WTC11 (cell line): ENCODE measurements around the gene CEP152. TPM values are rescaled to one million over a fixed set of nuclear protein-coding genes. Genes with fewer than 3 reads are reported as not detected.

ENCODE experiments used
- ATAC-seq: fragments of 200-7000 bp; cut with Tn5 transposase; 2 replicates; pipeline ENCODE4 v1.10.0; 2021; ENCODE audit warnings: mild to moderate bottlenecking, moderate library complexity
- CTCF ChIA-PET: fragments of 300-600 bp; sonication (Branson Sonifier 250); formaldehyde crosslinking; loops from one replicate; lab custom pipeline; 2021; ENCODE audit warnings: antibody characterized with exemption; lab: Charles Lee
- POLR2A ChIA-PET: fragments of 350-600 bp; sonication (Branson Sonifier 250); formaldehyde crosslinking; loops from one replicate; lab custom pipeline; 2021; ENCODE audit warnings: antibody characterized with exemption; lab: Charles Lee
- DNase-seq: peaks from one replicate; pipeline ENCODE4 v3.0.0; 2021; ENCODE audit warnings: low spot score
- H3K27ac Mint-ChIP-seq: 2 replicates; pipeline ENCODE4 v1.8.0; 2021; ENCODE audit warnings: mixed read lengths
- H3K27me3 Mint-ChIP-seq: 2 replicates; pipeline ENCODE4 v1.8.0; 2021; ENCODE audit warnings: low read depth, mild to moderate bottlenecking, moderate library complexity, mixed read lengths
- H3K36me3 Mint-ChIP-seq: 2 replicates; pipeline ENCODE4 v1.8.0; 2021; ENCODE audit warnings: mixed read lengths
- H3K4me1 Mint-ChIP-seq: 2 replicates; pipeline ENCODE4 v1.8.0; 2022; ENCODE audit warnings: mixed read lengths
- H3K4me3 Mint-ChIP-seq: 2 replicates; pipeline ENCODE4 v1.8.0; 2021; ENCODE audit warnings: mild to moderate bottlenecking, moderate library complexity, mixed read lengths
- H3K9me3 Mint-ChIP-seq: 2 replicates; pipeline ENCODE4 v1.8.0; 2021; ENCODE audit warnings: mixed read lengths
- CREM ChIP-seq: sonication (generic); formaldehyde crosslinking; IDR thresholded peaks from 2 replicates; pipeline ENCODE4 v1.8.1; 2022; ENCODE audit warnings: mild to moderate bottlenecking, missing genetic modification reagents, moderate library complexity
- ETV6 ChIP-seq: sonication (generic); formaldehyde crosslinking; IDR thresholded peaks from 2 replicates; pipeline ENCODE4 v1.8.1; 2022; ENCODE audit warnings: mild to moderate bottlenecking, missing genetic modification reagents
- HMGA2 ChIP-seq: fragments of 250-450 bp; sonication (Bioruptor Pico); IDR thresholded peaks from 2 replicates; pipeline ENCODE4 v1.4.0; 2021; ENCODE audit warnings: mild to moderate bottlenecking, moderate library complexity
- IRF1 ChIP-seq: sonication (generic); formaldehyde crosslinking; IDR thresholded peaks from 2 replicates; pipeline ENCODE4 v1.8.0; 2023; ENCODE audit warnings: missing genetic modification reagents
- IRF2 ChIP-seq: sonication (generic); formaldehyde crosslinking; IDR thresholded peaks from 2 replicates; pipeline ENCODE4 v1.8.0; 2022; ENCODE audit warnings: low read depth, missing genetic modification reagents, borderline replicate concordance
- MYBL2 ChIP-seq: sonication (generic); formaldehyde crosslinking; IDR thresholded peaks from 2 replicates; pipeline ENCODE4 v1.8.1; 2023; ENCODE audit warnings: mild to moderate bottlenecking, moderate library complexity, missing genetic modification reagents
- NFYB ChIP-seq: sonication (generic); formaldehyde crosslinking; conservative IDR thresholded peaks from 2 replicates; pipeline ENCODE4 v1.8.0; 2022; ENCODE audit warnings: low read depth, missing genetic modification reagents
- OVOL2 ChIP-seq: fragments of 250-450 bp; sonication (Bioruptor Pico); IDR thresholded peaks from 2 replicates; pipeline ENCODE4 v1.9.0; 2021; ENCODE audit warnings: mild to moderate bottlenecking, borderline replicate concordance
- PRRX2 ChIP-seq: fragments of 250-450 bp; sonication (Bioruptor Pico); IDR thresholded peaks from 2 replicates; pipeline ENCODE4 v1.8.0; 2021; ENCODE audit warnings: mild to moderate bottlenecking
- ZBTB43 ChIP-seq: sonication (generic); formaldehyde crosslinking; IDR thresholded peaks from 2 replicates; pipeline ENCODE4 v1.8.1; 2023; ENCODE audit warnings: mild to moderate bottlenecking, missing genetic modification reagents
- ZNF232 ChIP-seq: sonication (generic); formaldehyde crosslinking; IDR thresholded peaks from 2 replicates; pipeline ENCODE4 v1.8.0; 2022; ENCODE audit warnings: mild to moderate bottlenecking, missing genetic modification reagents
- ZNF423 ChIP-seq: fragments of 250-450 bp; sonication (Bioruptor Pico); IDR thresholded peaks from 2 replicates; pipeline ENCODE4 v2.1.2; 2022; ENCODE audit warnings: mild to moderate bottlenecking, moderate library complexity
- total RNA-seq: library from RNA; stranded (reverse); gene quantifications from 3 replicates; pipeline ENCODE4 v1.2.3, GENCODE V29; 2021
- TF ChIP-seq, protein P1 (sequence below): sonication (generic); formaldehyde crosslinking; IDR thresholded peaks from 2 replicates; pipeline ENCODE4 v1.8.1; 2023; ENCODE audit warnings: mild to moderate bottlenecking, moderate library complexity, missing genetic modification reagents
- TF ChIP-seq, protein P2 (sequence below): sonication (generic); formaldehyde crosslinking; IDR thresholded peaks from 2 replicates; pipeline ENCODE4 v1.8.0; 2022; ENCODE audit warnings: mild to moderate bottlenecking, missing genetic modification reagents
- TF ChIP-seq, protein P3 (sequence below): sonication (generic); formaldehyde crosslinking; conservative IDR thresholded peaks from 2 replicates; pipeline ENCODE4 v1.8.1; 2023; ENCODE audit warnings: mild to moderate bottlenecking, low read depth, missing genetic modification reagents, moderate library complexity
- TF ChIP-seq, protein P4 (sequence below): sonication (generic); formaldehyde crosslinking; IDR thresholded peaks from 2 replicates; pipeline ENCODE4 v1.8.0; 2022; ENCODE audit warnings: mild to moderate bottlenecking, missing genetic modification reagents
- TF ChIP-seq, protein P5 (sequence below): sonication (generic); formaldehyde crosslinking; IDR thresholded peaks from 2 replicates; pipeline ENCODE4 v1.8.1; 2022; ENCODE audit warnings: mild to moderate bottlenecking, missing genetic modification reagents, moderate library complexity, borderline replicate concordance
- TF ChIP-seq, protein P6 (sequence below): sonication (generic); formaldehyde crosslinking; IDR thresholded peaks from 2 replicates; pipeline ENCODE4 v1.8.1; 2023; ENCODE audit warnings: mild to moderate bottlenecking, missing genetic modification reagents, moderate library complexity

The CEP152 gene
- total RNA-seq, 1 experiment from 2014 or later: 16.7 TPM

DNA sequence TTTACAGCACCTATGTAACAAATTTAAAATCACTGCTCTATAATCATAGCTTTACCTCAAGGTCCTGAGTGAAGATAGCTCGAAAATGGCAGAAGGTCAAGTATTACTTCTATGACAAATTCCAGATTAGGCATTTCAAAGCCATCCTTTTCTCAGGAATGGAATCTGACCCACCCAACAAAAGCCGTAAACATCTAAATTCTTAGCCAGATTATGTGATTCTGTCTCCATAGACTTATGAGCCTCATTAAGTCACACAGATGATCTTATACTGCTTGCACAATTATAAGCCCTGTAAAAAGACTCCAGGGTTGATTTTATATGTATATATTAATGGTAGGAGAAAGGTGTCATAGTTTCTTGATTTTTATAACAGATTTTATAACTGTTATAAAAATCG is 56.9 kb downstream of the CEP152 start:
- POLR2A ChIA-PET: no interaction called here
- H3K9me3 Mint-ChIP-seq: no peaks in the 10 kb centered on the region
- CTCF ChIA-PET: no interaction called here
- H3K27me3 Mint-ChIP-seq: no peaks in the 10 kb centered on the region
- H3K36me3 Mint-ChIP-seq: peaks cover 20% of the 10 kb centered on the region
- H3K4me1 Mint-ChIP-seq: no peaks in the 10 kb centered on the region
- no peak overlapping the region for H3K27ac Mint-ChIP-seq
- DNase-seq (no peak), ATAC-seq (no peak)
- TF ChIP-seq IRF1 (CRISPR knock-in tag) (no peak), IRF2 (CRISPR knock-in tag) (no peak), OVOL2 (CRISPR knock-in tag) (no peak), MYBL2 (CRISPR knock-in tag) (no peak), CREM (CRISPR knock-in tag) (no peak), ZNF423 (CRISPR knock-in tag) (no peak), ZNF232 (CRISPR knock-in tag) (no peak), ZBTB43 (CRISPR knock-in tag) (no peak), HMGA2 (CRISPR knock-in tag) (no peak), PRRX2 (CRISPR knock-in tag) (no peak), ETV6 (CRISPR knock-in tag) (no peak), NFYB (CRISPR knock-in tag) (no peak)
- TF ChIP-seq, protein P1, sequence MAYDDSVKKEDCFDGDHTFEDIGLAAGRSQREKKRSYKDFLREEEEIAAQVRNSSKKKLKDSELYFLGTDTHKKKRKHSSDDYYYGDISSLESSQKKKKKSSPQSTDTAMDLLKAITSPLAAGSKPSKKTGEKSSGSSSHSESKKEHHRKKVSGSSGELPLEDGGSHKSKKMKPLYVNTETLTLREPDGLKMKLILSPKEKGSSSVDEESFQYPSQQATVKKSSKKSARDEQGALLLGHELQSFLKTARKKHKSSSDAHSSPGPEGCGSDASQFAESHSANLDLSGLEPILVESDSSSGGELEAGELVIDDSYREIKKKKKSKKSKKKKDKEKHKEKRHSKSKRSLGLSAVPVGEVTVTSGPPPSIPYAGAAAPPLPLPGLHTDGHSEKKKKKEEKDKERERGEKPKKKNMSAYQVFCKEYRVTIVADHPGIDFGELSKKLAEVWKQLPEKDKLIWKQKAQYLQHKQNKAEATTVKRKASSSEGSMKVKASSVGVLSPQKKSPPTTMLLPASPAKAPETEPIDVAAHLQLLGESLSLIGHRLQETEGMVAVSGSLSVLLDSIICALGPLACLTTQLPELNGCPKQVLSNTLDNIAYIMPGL (CRISPR knock-in tag): no peak
- TF ChIP-seq, protein P2, sequence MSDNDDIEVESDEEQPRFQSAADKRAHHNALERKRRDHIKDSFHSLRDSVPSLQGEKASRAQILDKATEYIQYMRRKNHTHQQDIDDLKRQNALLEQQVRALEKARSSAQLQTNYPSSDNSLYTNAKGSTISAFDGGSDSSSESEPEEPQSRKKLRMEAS (CRISPR knock-in tag): no peak
- TF ChIP-seq, protein P3, sequence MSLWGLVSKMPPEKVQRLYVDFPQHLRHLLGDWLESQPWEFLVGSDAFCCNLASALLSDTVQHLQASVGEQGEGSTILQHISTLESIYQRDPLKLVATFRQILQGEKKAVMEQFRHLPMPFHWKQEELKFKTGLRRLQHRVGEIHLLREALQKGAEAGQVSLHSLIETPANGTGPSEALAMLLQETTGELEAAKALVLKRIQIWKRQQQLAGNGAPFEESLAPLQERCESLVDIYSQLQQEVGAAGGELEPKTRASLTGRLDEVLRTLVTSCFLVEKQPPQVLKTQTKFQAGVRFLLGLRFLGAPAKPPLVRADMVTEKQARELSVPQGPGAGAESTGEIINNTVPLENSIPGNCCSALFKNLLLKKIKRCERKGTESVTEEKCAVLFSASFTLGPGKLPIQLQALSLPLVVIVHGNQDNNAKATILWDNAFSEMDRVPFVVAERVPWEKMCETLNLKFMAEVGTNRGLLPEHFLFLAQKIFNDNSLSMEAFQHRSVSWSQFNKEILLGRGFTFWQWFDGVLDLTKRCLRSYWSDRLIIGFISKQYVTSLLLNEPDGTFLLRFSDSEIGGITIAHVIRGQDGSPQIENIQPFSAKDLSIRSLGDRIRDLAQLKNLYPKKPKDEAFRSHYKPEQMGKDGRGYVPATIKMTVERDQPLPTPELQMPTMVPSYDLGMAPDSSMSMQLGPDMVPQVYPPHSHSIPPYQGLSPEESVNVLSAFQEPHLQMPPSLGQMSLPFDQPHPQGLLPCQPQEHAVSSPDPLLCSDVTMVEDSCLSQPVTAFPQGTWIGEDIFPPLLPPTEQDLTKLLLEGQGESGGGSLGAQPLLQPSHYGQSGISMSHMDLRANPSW (CRISPR knock-in tag): no peak
- TF ChIP-seq, protein P4, sequence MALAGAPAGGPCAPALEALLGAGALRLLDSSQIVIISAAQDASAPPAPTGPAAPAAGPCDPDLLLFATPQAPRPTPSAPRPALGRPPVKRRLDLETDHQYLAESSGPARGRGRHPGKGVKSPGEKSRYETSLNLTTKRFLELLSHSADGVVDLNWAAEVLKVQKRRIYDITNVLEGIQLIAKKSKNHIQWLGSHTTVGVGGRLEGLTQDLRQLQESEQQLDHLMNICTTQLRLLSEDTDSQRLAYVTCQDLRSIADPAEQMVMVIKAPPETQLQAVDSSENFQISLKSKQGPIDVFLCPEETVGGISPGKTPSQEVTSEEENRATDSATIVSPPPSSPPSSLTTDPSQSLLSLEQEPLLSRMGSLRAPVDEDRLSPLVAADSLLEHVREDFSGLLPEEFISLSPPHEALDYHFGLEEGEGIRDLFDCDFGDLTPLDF: no peak
- TF ChIP-seq, protein P5, sequence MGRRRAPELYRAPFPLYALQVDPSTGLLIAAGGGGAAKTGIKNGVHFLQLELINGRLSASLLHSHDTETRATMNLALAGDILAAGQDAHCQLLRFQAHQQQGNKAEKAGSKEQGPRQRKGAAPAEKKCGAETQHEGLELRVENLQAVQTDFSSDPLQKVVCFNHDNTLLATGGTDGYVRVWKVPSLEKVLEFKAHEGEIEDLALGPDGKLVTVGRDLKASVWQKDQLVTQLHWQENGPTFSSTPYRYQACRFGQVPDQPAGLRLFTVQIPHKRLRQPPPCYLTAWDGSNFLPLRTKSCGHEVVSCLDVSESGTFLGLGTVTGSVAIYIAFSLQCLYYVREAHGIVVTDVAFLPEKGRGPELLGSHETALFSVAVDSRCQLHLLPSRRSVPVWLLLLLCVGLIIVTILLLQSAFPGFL (CRISPR knock-in tag): no peak
- TF ChIP-seq, protein P6, sequence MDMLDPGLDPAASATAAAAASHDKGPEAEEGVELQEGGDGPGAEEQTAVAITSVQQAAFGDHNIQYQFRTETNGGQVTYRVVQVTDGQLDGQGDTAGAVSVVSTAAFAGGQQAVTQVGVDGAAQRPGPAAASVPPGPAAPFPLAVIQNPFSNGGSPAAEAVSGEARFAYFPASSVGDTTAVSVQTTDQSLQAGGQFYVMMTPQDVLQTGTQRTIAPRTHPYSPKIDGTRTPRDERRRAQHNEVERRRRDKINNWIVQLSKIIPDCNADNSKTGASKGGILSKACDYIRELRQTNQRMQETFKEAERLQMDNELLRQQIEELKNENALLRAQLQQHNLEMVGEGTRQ: no peak
- no peak overlapping the region for H3K4me3 Mint-ChIP-seq
